ENCODE results near the gene AXL. TPM values are rescaled to one million over a fixed set of nuclear protein-coding genes. Genes with fewer than 3 reads are reported as not detected.

The AXL gene
- total and polyA plus RNA-seq, 9 of the 15 experiments (the other 6 are each of a cell fraction or from before 2014, with no cell fraction given) = 0.80 to 6.6 (median 1.6) TPM

- no peak for TF ChIP-seq GTF2B (IDR thresholded peaks at IDR 0.05; ENCODE audit: extremely low read depth, insufficient read length)
- TF ChIP-seq ZNF384 (IDR thresholded peaks at IDR 0.05; ENCODE audit: low read depth, low read length) = no peak
- TF ChIP-seq VEZF1 (CRISPR knock-in tag; IDR thresholded peaks at IDR 0.05) = peak; percentile 40; the same call in 1 of the 2 replicates
- no peak for TF ChIP-seq ZBTB43 (CRISPR knock-in tag; IDR thresholded peaks at IDR 0.05)
- peak; percentile 56 for TF ChIP-seq MAX (CRISPR knock-in tag; IDR thresholded peaks at IDR 0.05)
- TF ChIP-seq FIP1L1 (IDR thresholded peaks at IDR 0.05; ENCODE audit: low read depth, low read length, poor library complexity, severe bottlenecking) = no peak
- no peak for TF ChIP-seq ETV5 (CRISPR knock-in tag; IDR thresholded peaks at IDR 0.05; ENCODE audit: low read depth)
- TF ChIP-seq SMAD1 (IDR thresholded peaks at IDR 0.05; ENCODE audit: low read depth, low read length, partially characterized antibody) = no peak
- TF ChIP-seq KLF10 (CRISPR knock-in tag; IDR thresholded peaks at IDR 0.05) = no peak
- no peak for TF ChIP-seq ZNF347 (CRISPR knock-in tag; IDR thresholded peaks at IDR 0.05; ENCODE audit: low read depth)
- TF ChIP-seq CEBPZ (IDR thresholded peaks at IDR 0.05; ENCODE audit: borderline replicate concordance, low read depth, low read length) = no peak
- no peak for TF ChIP-seq ATF1 (CRISPR knock-in tag; IDR thresholded peaks at IDR 0.05)
- peak; percentile 36; the same call in 1 of the 2 replicates for TF ChIP-seq ATF1 (tag; IDR thresholded peaks at IDR 0.05)
- TF ChIP-seq ETS2 (tag; IDR thresholded peaks at IDR 0.05; ENCODE audit: borderline replicate concordance, poor library complexity, severe bottlenecking) = no peak
- TF ChIP-seq MEIS2 (IDR thresholded peaks at IDR 0.05; ENCODE audit: partially characterized antibody) = peak; percentile 42
- TF ChIP-seq SRF (CRISPR knock-in tag; IDR thresholded peaks at IDR 0.05) = peak in 1 of 2 experiments; percentile 72; a peak in 2 of 4 replicates
- TF ChIP-seq TEAD4 (IDR thresholded peaks at IDR 0.05; ENCODE audit: low read length) = no peak
- TF ChIP-seq TEAD4 (CRISPR knock-in tag; IDR thresholded peaks at IDR 0.05; ENCODE audit: borderline replicate concordance) = no peak
Measured at GRCh38 chr19:41206926-41207750, 11.9 kb upstream of the AXL start (continued).
